Upper lobe of left lung (tissue), 4 donors: ENCODE data around the gene PTPRM.

ENCODE experiments used
- POLR2A ChIP-seq, 4 donors: fragments of 450-650 bp; IDR thresholded peaks; one replicate each; pipeline ENCODE4 v1.5.1; 2016 to 2017; ENCODE audit warnings: antibody characterized with exemption in 4 of 4, mild to moderate bottlenecking in 2 of 4
- POLR2AphosphoS5 ChIP-seq, 2 donors: sonication (generic); formaldehyde crosslinking; IDR thresholded peaks; one replicate each; pipeline ENCODE4 v1.5.1; 2017; ENCODE audit warnings: antibody characterized with exemption in 2 of 2
- TF ChIP-seq, protein P1 (sequence below), 6 experiments: fragments of 450-650 bp in 4 of 6; fragments of 200-600 bp in 2 of 6; sonication (generic) in 2 of 6; IDR thresholded peaks; one replicate each; pipeline ENCODE4 v1.5.1; 2016 to 2019; ENCODE audit warnings: antibody characterized with exemption in 6 of 6

- TF ChIP-seq, protein P1, sequence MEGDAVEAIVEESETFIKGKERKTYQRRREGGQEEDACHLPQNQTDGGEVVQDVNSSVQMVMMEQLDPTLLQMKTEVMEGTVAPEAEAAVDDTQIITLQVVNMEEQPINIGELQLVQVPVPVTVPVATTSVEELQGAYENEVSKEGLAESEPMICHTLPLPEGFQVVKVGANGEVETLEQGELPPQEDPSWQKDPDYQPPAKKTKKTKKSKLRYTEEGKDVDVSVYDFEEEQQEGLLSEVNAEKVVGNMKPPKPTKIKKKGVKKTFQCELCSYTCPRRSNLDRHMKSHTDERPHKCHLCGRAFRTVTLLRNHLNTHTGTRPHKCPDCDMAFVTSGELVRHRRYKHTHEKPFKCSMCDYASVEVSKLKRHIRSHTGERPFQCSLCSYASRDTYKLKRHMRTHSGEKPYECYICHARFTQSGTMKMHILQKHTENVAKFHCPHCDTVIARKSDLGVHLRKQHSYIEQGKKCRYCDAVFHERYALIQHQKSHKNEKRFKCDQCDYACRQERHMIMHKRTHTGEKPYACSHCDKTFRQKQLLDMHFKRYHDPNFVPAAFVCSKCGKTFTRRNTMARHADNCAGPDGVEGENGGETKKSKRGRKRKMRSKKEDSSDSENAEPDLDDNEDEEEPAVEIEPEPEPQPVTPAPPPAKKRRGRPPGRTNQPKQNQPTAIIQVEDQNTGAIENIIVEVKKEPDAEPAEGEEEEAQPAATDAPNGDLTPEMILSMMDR (IDR thresholded peaks at IDR 0.05) = no peak
- TF ChIP-seq POLR2AphosphoS5 (IDR thresholded peaks at IDR 0.05) = no peak
- no peak for TF ChIP-seq POLR2A (IDR thresholded peaks at IDR 0.05)
Measured at GRCh38 chr18:7750966-7751365, 183.8 kb downstream of the PTPRM start.
